Stimulated activated CD4-positive, alpha-beta T cell treated with anti-CD3 and anti-CD28 coated beads, Interleukin-2, amount 100 ng/mL, for 24 hours (primary cell): Measurements from ENCODE around the gene MOB3C.
"Not testable (repeated sequence)": the region's sequence is repeated elsewhere in the genome, so short reads cannot be mapped to it uniquely, and the experiment has no call there.

Experiments
- DNase-seq, 2 donors: peaks; one replicate each; pipeline ENCODE4 v3.0.0-alpha.2; 2020

Gene MOB3C

DNA sequence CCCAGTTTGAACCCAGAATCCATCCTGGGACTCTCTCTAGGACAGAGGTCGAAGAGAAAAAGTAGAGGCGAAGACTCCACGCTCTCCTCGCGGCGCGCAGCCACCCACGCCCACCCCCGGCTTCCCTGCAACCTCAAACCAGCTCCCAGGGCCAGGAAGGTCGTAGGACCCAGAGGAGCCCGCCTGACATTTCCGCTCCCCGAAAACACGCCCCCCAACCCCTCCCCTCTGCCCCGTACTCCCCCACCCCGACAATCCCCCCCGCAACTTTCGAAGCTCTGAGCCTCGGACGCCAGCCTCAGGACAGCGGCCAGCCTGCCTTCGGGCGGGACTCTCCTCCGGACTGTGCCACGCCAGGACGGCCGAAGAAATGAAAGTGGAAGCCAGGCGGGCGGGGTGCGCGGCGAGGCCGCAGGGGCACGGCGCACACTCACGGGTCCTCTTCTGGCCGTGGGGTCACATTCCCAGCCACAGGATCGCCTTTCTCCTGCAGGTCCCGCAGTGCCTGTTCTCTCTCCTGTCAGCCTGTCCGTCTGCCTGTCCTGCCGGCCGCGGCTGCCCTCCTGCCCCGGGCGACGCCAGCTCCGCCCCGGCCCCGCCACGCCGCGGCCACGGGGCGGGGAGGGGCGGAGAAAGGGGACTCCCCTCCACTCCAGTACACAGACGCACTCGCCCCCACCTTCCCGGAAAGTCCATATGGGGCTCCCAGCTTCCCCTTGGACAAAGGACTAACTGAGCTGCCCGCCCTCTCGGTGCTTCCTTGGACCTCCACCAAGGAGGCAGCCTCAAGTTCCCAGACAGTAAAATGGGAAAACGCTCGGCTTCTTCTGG, at the start of gene MOB3C:
Gene MOB3C (minus strand): TSS at position 535 of the 831 bp plus-strand sequence. CDS start 3,490 bp downstream, outside the sequence.
- DNase-seq: peak; percentile 69 to 73

DNA sequence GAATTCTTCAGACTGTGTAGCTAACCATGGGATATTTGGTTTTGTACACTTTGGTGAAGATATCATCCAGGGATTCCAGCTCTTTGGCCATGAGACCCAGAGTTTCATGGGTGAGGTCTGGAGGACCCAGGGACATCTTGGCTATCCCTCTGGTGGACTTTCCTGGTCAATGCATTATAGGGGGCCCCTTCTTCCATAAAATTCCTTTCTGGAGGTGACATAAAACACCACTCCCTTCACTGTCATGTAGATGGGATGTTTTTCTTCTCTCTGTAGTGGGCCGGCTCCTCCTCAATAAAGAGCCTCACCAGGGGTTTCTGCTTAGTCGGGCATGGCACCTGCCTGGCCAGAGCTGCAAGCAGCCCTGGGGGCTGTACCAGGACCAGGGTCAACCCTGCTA, 49.4 kb upstream of the MOB3C start:
- DNase-seq: no peak

GRCh38 chr1:46662919-46663318, 46.3 kb upstream of the MOB3C start:
- DNase-seq: not testable (repeated sequence)

DNA sequence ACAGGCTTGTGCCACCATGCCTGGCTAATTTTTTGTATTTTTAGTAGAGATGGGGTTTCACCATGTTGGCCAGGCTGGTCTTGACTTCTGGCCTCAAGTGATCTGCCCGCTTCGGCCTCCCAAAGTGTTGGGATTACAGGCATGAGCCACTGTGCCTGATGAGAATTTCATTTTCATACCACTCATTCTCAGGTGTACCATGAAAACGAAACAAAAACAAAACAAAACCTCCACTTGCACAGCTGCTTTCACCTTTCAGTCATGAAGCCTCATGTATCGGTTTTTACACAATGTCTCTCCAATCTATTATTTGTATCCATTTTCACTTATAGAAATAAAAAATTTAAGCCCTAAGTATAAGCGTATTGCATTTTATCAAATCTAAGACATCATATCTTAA, 43.5 kb upstream of the MOB3C start:
- DNase-seq: not testable (repeated sequence)

DNA sequence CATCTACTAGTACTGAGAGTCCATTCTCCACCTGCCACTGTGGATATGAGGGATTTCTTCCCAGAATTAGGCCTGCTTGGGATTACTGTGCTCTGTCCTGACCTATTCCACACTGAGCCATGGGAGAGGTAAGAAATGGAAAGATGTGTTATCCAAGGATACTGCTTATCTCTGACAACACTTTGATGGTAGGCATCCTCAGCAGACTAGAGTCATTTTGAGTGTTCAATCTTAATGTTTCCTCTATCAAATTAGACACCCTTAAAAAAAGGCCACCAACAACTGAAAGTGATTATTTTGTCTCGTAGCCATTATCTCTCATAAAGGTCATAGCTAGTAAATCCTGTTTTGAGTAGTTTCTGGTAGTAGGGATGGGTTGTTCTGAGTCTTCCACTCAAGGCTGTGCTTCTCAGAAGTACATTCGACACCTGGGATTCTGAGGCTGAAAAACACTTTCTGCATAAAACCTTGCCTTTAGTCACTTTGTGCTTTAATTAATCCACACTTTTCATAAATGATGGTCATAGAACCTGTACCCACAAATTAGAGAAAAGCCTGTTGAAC, 42.8 kb upstream of the MOB3C start:
- no peak for DNase-seq

DNA sequence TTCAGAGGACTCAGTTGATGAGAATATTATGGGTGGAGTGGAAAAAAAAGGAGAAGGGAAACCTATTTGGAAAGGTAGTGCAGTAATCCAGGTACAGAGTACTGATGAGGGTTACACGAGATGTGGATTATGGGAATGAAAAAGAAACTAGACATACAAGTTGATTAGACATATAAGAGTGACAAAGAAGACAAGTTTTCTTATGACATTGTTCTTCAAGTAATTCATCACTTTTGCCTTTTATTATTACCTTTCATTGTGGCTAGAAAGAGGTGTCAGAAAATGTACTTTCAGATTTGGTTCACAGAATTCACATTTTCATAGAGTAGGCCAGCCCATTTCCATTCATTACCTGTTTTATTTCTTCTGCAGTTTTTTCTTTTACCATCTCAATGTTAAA, 41.2 kb upstream of the MOB3C start:
- DNase-seq: no peak

GRCh38 chr1:46656643-46657042, 40.0 kb upstream of the MOB3C start:
- no peak for DNase-seq

DNA sequence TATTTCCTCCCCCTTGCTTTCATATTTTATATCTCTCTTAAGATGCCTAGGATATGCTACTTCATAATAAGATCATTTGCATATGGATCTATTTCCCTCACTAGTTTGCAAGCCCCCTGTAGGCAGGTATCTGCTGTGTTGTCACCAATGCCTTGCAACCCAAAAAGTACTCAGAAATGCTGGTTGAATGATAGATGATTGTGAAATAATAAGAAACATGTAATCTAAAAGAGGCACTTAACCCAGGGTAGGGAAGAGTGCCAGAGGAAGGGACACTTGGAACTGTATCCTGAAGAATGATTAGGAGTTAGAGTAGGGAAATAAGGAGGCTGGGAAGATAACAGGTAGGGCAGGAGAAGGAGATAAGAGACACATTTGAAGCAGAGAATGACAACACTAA, 39.2 kb upstream of the MOB3C start:
- DNase-seq: no peak

GRCh38 chr1:46654698-46655097, 38.1 kb upstream of the MOB3C start:
- not testable (repeated sequence) for DNase-seq

DNA sequence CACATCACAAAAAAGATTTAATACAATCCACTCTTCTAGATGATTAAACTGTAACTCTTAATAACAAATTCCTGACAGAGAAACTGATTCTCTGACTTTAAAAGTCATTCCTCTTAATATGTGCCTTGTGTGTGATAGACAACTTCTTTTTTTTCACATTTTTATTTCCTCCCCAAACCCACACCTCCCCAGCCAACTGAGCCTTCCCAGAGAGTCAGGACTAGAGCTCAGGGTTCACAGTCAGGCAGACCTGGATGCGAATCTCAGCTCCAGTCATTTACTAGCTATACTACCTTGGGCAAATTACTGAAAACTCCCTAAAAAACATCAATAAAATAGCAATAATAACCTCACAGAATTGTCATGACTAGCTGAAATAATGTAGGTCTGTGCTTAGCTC, 37.4 kb upstream of the MOB3C start:
- DNase-seq: no peak

DNA sequence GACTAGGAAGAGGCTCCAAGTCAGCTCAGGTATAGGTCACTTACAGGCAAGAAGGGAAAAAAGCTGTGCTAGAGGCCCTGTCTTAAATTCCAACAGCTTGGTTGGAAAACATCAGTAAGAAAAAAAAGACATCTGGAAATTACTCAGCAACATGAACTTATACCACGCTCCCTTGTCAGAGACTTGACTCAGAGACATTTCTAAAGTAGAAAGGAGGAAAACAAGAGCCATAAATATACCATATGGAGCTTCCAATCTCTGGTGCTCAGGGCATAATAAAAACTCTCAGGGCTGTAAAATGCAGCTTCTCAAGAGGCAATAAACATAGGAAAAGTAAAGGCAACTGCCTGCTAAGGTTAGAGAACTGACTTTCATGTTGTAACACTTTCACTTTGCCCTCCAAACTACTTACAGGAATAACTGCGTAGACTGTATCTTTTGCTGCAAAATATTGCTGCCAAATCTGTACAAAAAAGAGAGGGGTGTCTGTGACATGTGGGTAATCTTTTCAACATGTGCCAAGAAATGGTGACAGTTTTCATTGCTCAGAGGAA, 36.9 kb upstream of the MOB3C start:
- no peak for DNase-seq

- no peak for DNase-seq
These were observed 35.9 kb upstream of the MOB3C start for GRCh38 chr1:46652321-46653100.

GRCh38 chr1:46651152-46651551, 34.5 kb upstream of the MOB3C start:
- not testable (repeated sequence) for DNase-seq

DNA sequence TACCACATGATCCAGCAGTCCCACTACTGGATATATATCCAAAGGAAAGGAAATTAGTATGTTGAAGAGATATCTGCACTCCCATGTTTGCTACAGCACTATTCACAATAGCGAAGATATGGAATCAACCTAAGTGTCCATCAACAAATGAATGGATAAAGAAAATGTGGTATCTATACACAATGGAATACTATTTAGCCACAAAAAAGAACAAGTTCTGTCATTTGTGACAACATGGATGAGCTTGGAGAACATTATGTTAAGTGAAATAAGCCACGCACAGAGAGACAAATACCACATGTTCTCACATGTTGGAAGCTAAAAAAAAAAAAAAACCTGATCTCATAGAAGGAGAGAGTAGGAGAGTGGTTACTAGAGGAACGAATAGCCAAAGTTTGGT, 33.9 kb upstream of the MOB3C start:
- no peak for DNase-seq

GRCh38 chr1:46649764-46650163, 33.2 kb upstream of the MOB3C start:
- no peak for DNase-seq

- DNase-seq: no peak
These were observed 31.0 kb upstream of the MOB3C start for GRCh38 chr1:46647611-46648010.

- no peak for DNase-seq
These were observed 30.2 kb upstream of the MOB3C start for GRCh38 chr1:46646844-46647243.

- DNase-seq: no peak
These were observed 29.7 kb upstream of the MOB3C start for GRCh38 chr1:46646331-46646730.

DNA sequence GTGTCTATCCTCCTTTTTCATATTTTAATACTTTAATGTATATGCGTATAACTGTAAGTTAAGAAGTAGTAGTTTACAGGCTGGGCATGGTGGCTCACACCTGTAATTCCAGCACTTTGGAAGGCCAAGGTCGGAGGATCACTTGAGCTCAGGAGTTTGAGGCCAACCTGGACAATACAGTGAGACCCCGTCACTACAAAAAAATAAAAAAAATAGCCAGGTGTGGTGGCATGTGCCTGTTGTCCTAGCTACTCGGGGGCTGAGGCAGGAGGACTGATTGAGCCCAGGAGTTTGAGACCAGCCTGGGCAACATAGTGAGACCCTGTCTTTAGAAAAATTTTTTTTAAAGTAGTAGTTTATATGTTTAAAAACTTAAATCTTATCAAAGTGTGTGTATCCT, 29.2 kb upstream of the MOB3C start:
- no peak for DNase-seq

DNA sequence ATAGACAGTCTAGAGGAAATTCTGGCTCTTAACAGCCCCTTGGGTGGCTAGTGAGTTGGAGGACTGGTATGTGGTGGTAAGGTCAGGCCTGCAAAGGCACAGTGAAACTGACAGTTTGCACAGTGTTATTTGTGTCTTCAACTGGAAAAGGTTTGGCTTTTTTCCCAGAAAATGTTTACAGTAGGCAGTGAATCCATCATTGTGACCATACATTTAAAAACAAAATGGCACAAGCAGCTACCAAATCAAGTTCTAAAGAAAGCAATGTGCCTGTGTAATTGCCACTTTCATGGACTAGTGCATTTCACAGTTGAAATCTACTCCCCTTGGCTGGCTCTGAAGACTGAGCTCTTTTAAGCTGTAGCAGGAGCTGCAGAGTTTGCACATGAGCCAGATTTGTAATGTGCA, 26.8 kb upstream of the MOB3C start:
- no peak for DNase-seq

- no peak for DNase-seq
These were observed 25.6 kb upstream of the MOB3C start for GRCh38 chr1:46642115-46642680.

- DNase-seq: no peak
These were observed 22.9 kb upstream of the MOB3C start for GRCh38 chr1:46639547-46639946.

DNA sequence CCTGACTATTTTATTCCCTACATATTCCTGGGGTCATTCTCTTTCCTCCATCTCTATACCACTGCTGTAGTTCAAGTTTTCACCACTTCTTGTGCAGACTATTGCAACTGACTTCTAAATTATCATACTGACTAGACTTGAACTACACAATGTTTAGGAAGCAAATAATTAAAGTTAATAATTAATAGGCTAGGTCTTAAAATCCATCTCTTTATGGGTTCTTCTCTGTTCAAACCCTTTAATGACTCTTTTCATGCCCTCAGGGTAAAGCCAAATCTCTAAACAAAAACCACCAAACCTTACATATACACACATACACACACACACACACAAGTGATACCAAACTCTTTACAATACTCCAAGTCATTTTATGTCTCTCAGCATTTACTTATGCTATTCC, 22.3 kb upstream of the MOB3C start:
- no peak for DNase-seq
